HL-60 (cell line): ENCODE results near the gene RUNX1.

Experiments used
- CTCF ChIP-seq: IDR thresholded peaks from one replicate; pipeline ENCODE4 v1.5.1; 2011; ENCODE audit warnings: low read length, control low read depth, inconsistent platforms; ENCODE audit not compliant: insufficient read depth
- POLR2AphosphoS5 ChIP-seq: IDR thresholded peaks from 2 replicates; pipeline ENCODE4 v1.6.1; 2012; ENCODE audit warnings: low read depth

GRCh38 chr21:35062016-35062415 lies 12.9 kb upstream of the RUNX1 start:
- TF ChIP-seq POLR2AphosphoS5 (no peak), CTCF (no peak)
